Trophoblast cell (in vitro differentiated cells and primary cell): ENCODE data around the gene DHH. TPM values are rescaled to one million over a fixed set of nuclear protein-coding genes. Genes with fewer than 3 reads are reported as not detected.
A peak's percentile ranks its signal among the peaks of the same experiment; 100 is the strongest.

Experiments used
- DNase-seq, 2 donors: peaks; one replicate each; pipeline ENCODE4 v3.0.0-alpha.2; 2016
- H2AFZ ChIP-seq: 2 replicates; pipeline ENCODE4 v1.6.1; 2013; ENCODE audit warnings: low read length, moderate library complexity, mild to moderate bottlenecking; ENCODE audit not compliant: insufficient read depth, poor library complexity
- H2AK5ac ChIP-seq: 2 replicates; pipeline ENCODE4 v1.6.1; 2013; ENCODE audit warnings: mild to moderate bottlenecking, low read length
- H2BK120ac ChIP-seq: 2 replicates; pipeline ENCODE4 v1.6.1; 2013; ENCODE audit warnings: low read length, mild to moderate bottlenecking, moderate library complexity; ENCODE audit not compliant: insufficient read depth, poor library complexity
- H2BK12ac ChIP-seq: 2 replicates; pipeline ENCODE4 v1.6.1; 2013; ENCODE audit warnings: mild to moderate bottlenecking, low read length, moderate library complexity
- H2BK5ac ChIP-seq: 2 replicates; pipeline ENCODE4 v1.6.1; 2013; ENCODE audit warnings: low read length, low read depth, moderate library complexity, mild to moderate bottlenecking; ENCODE audit not compliant: poor library complexity
- H3K14ac ChIP-seq: 2 replicates; pipeline ENCODE4 v1.6.1; 2013; ENCODE audit warnings: mild to moderate bottlenecking, low read length
- H3K18ac ChIP-seq: 2 replicates; pipeline ENCODE4 v1.6.1; 2013; ENCODE audit warnings: mild to moderate bottlenecking, low read length
- H3K23ac ChIP-seq: 2 replicates; pipeline ENCODE4 v1.6.1; 2013; ENCODE audit warnings: low read length
- H3K27ac ChIP-seq: 2 replicates; pipeline ENCODE4 v1.5.1; 2013; ENCODE audit warnings: low read depth, mild to moderate bottlenecking, inconsistent platforms, low read length, moderate library complexity
- H3K27me3 ChIP-seq: 2 replicates; pipeline ENCODE4 v1.6.1; 2013; ENCODE audit warnings: inconsistent platforms, mild to moderate bottlenecking, low read length, moderate library complexity; ENCODE audit not compliant: insufficient read depth
- H3K36me3 ChIP-seq, 2 experiments: 1 replicate in 1 of 2; 2 replicates in 1 of 2; pipeline ENCODE4 v1.6.1; 2013; ENCODE audit warnings: low read length in 2 of 2, mild to moderate bottlenecking in 2 of 2, moderate library complexity in 1 of 2; ENCODE audit not compliant: insufficient read depth in 2 of 2, control insufficient read depth in 1 of 2
- H3K4ac ChIP-seq: 2 replicates; pipeline ENCODE4 v1.6.1; 2013; ENCODE audit warnings: low read depth, mild to moderate bottlenecking, low read length, moderate library complexity
- H3K4me1 ChIP-seq, 2 experiments: 1 replicate in 1 of 2; 2 replicates in 1 of 2; pipeline ENCODE4 v1.6.1; 2013; ENCODE audit warnings: low read length in 2 of 2, mild to moderate bottlenecking in 2 of 2, moderate library complexity in 1 of 2; ENCODE audit not compliant: insufficient read depth in 2 of 2, control insufficient read depth in 1 of 2
- H3K4me2 ChIP-seq: 2 replicates; pipeline ENCODE4 v1.6.1; 2013; ENCODE audit warnings: inconsistent platforms, mild to moderate bottlenecking, low read length, moderate library complexity
- H3K4me3 ChIP-seq: 2 replicates; pipeline ENCODE4 v1.5.1; 2013; ENCODE audit warnings: mild to moderate bottlenecking, low read depth, low read length, inconsistent platforms
- H3K79me1 ChIP-seq: one replicate; pipeline ENCODE4 v1.6.1; 2013; ENCODE audit warnings: low read length
- H3K79me2 ChIP-seq: 2 replicates; pipeline ENCODE4 v1.6.1; 2013; ENCODE audit warnings: low read length, mild to moderate bottlenecking; ENCODE audit not compliant: control insufficient read depth, insufficient read depth, poor library complexity
- H3K9ac ChIP-seq: 2 replicates; pipeline ENCODE4 v1.6.1; 2013; ENCODE audit warnings: mild to moderate bottlenecking, low read length
- H3K9me3 ChIP-seq: 2 replicates; pipeline ENCODE4 v1.6.1; 2013; ENCODE audit warnings: low read depth, mild to moderate bottlenecking, control low read depth, inconsistent platforms, low read length; ENCODE audit not compliant: insufficient read depth
- H4K12ac ChIP-seq: 2 replicates; pipeline ENCODE4 v1.6.1; 2013; ENCODE audit warnings: low read depth, mild to moderate bottlenecking, low read length, moderate library complexity
- H4K8ac ChIP-seq: 2 replicates; pipeline ENCODE4 v1.6.1; 2013; ENCODE audit warnings: low read depth, mild to moderate bottlenecking, low read length, moderate library complexity
- H4K91ac ChIP-seq: one replicate; pipeline ENCODE4 v1.6.1; 2013; ENCODE audit warnings: low read depth, mild to moderate bottlenecking, low read length, moderate library complexity
- WGBS: extraction: QIAGEN DNeasy Blood & Tissue Kit; methylation state at CpG from one replicate; pipeline ENCODE4 v1.1.7; 2013; ENCODE audit warnings: missing lambda C conversion rate; ENCODE audit not compliant: insufficient read length, insufficient coverage; ENCODE audit errors: extremely low coverage; 5-methylcytosine and 5-hydroxymethylcytosine counted together
- polyA plus RNA-seq: library from polyadenylated mRNA; stranded (reverse); fragments of 200-250 nt; gene quantifications from 2 replicates; pipeline ENCODE4 v1.2.3, GENCODE V29; 2013

The DHH gene
- polyA plus RNA-seq: 0.11 and 0.12 TPM in 2 replicates

GRCh38 chr12:49094160-49094974 is at the start of gene DHH:
Gene DHH, minus strand, starts transcription at chr12:49094801. Its CDS starts 289 bp downstream, at chr12:49094512.
- Histone ChIP-seq H3K14ac (no peak within 1 kb of the TSS), H3K9ac (no peak within 1 kb of the TSS), H3K79me1 (no peaks in the 10 kb centered on the region), H4K12ac (no peak within 1 kb of the TSS), H3K4me1 (peaks cover 12 to 29% of the 10 kb centered on the region in 2 experiments), H3K4me3 (no peak within 1 kb of the TSS), H4K91ac (peak within 1 kb of the TSS; percentile 18), H2BK120ac (no peak within 1 kb of the TSS), H3K9me3 (peaks cover 6% of the 10 kb centered on the region), H3K23ac (no peak within 1 kb of the TSS), H3K27ac (no peak within 1 kb of the TSS), H2AFZ (no peak within 1 kb of the TSS), H4K8ac (no peak within 1 kb of the TSS), H3K79me2 (no peaks in the 10 kb centered on the region), H2AK5ac (no peak within 1 kb of the TSS), H2BK12ac (no peak within 1 kb of the TSS), H3K36me3 (peaks cover 22 to 24% of the 10 kb centered on the region in 2 experiments), H2BK5ac (no peak within 1 kb of the TSS), H3K4ac (no peak within 1 kb of the TSS), H3K18ac (no peak within 1 kb of the TSS), H3K27me3 (peaks cover 59% of the 10 kb centered on the region), H3K4me2 (peak within 1 kb of the TSS; percentile 41)
- no CpG with 5 or more reads among the region's 49 CpGs for WGBS
- peak in 1 of 2 donors; percentile 36 for DNase-seq

GRCh38 chr12:49144384-49144783 is 49.8 kb upstream of the DHH start:
- H4K8ac ChIP-seq: no peak overlapping the region
- H3K27ac ChIP-seq: no peak overlapping the region
- H3K14ac ChIP-seq: no peak overlapping the region
- H2AFZ ChIP-seq: no peak overlapping the region
- no peaks in the 10 kb centered on the region for H3K9me3 ChIP-seq
- H4K91ac ChIP-seq: no peak overlapping the region
- no peaks in the 10 kb centered on the region for H3K79me2 ChIP-seq
- no peak overlapping the region for H2BK12ac ChIP-seq
- WGBS: no CpG with 5 or more reads among the region's 2 CpGs
- H2AK5ac ChIP-seq: no peak overlapping the region
- no peak for DNase-seq
- no peaks in the 10 kb centered on the region for H3K79me1 ChIP-seq
- H3K9ac ChIP-seq: no peak overlapping the region
- no peak overlapping the region for H3K23ac ChIP-seq
- H3K4me1 ChIP-seq: no peaks in the 10 kb centered on the region
- H3K4me3 ChIP-seq: no peak overlapping the region
- H2BK5ac ChIP-seq: no peak overlapping the region
- H3K18ac ChIP-seq: no peak overlapping the region
- H3K4me2 ChIP-seq: no peak overlapping the region
- H3K4ac ChIP-seq: no peak overlapping the region
- H3K27me3 ChIP-seq: no peaks in the 10 kb centered on the region
- H2BK120ac ChIP-seq: no peak overlapping the region
- no peaks in the 10 kb centered on the region for H3K36me3 ChIP-seq
- no peak overlapping the region for H4K12ac ChIP-seq

- H3K14ac ChIP-seq: no peak overlapping the region
- H2BK5ac ChIP-seq: no peak overlapping the region
- H3K4ac ChIP-seq: no peak overlapping the region
- H3K9ac ChIP-seq: no peak overlapping the region
- no peaks in the 10 kb centered on the region for H3K4me1 ChIP-seq
- H4K91ac ChIP-seq: no peak overlapping the region
- no peak overlapping the region for H2AK5ac ChIP-seq
- no peak overlapping the region for H3K18ac ChIP-seq
- no peak overlapping the region for H2BK12ac ChIP-seq
- no peaks in the 10 kb centered on the region for H3K79me1 ChIP-seq
- no peak overlapping the region for H4K8ac ChIP-seq
- H2AFZ ChIP-seq: no peak overlapping the region
- no peaks in the 10 kb centered on the region for H3K27me3 ChIP-seq
- H4K12ac ChIP-seq: no peak overlapping the region
- no peaks in the 10 kb centered on the region for H3K36me3 ChIP-seq
- no peak overlapping the region for H2BK120ac ChIP-seq
- WGBS: no CpG with 5 or more reads among the region's 2 CpGs
- H3K4me2 ChIP-seq: no peak overlapping the region
- no peak for DNase-seq
- no peak overlapping the region for H3K27ac ChIP-seq
- H3K9me3 ChIP-seq: no peaks in the 10 kb centered on the region
- H3K23ac ChIP-seq: no peak overlapping the region
- no peak overlapping the region for H3K4me3 ChIP-seq
- no peaks in the 10 kb centered on the region for H3K79me2 ChIP-seq
Measured at GRCh38 chr12:49138999-49139398, 44.4 kb upstream of the DHH start.

GRCh38 chr12:49138587-49138986 is 44.0 kb upstream of the DHH start:
- Histone ChIP-seq H4K12ac (no peak overlapping the region), H2BK12ac (no peak overlapping the region), H3K18ac (no peak overlapping the region), H3K79me1 (no peaks in the 10 kb centered on the region), H3K14ac (no peak overlapping the region), H3K79me2 (no peaks in the 10 kb centered on the region), H3K27ac (no peak overlapping the region), H3K4ac (no peak overlapping the region), H3K4me2 (no peak overlapping the region), H4K91ac (no peak overlapping the region), H3K9ac (no peak overlapping the region), H2BK5ac (no peak overlapping the region), H4K8ac (no peak overlapping the region), H2AFZ (no peak overlapping the region), H2AK5ac (no peak overlapping the region), H3K4me3 (no peak overlapping the region), H3K27me3 (no peaks in the 10 kb centered on the region), H3K23ac (no peak overlapping the region), H3K36me3 (no peaks in the 10 kb centered on the region), H3K4me1 (no peaks in the 10 kb centered on the region), H2BK120ac (no peak overlapping the region), H3K9me3 (no peaks in the 10 kb centered on the region)
- no CpG with 5 or more reads among the region's 2 CpGs for WGBS
- no peak for DNase-seq
